Gastroesophageal sphincter (tissue), 4 donors: Measurements from ENCODE around the gene CAMSAP1. TPM values are rescaled to one million over a fixed set of nuclear protein-coding genes. Genes with fewer than 3 reads are reported as not detected.
"Not testable (repeated sequence)": the region's sequence is repeated elsewhere in the genome, so short reads cannot be mapped to it uniquely, and the experiment has no call there.

Experiments
- ATAC-seq: fragments of 150-250 bp; one replicate; pipeline ENCODE4 v1.9.1; 2016; ENCODE audit warnings: mild to moderate bottlenecking, moderate library complexity
- H3K27ac ChIP-seq, 4 donors: fragments of 200-600 bp; sonication (generic) in 3 of 4; 1 replicate in 3 of 4; 2 replicates in 1 of 4; pipeline ENCODE4 v1.5.1; 2016 to 2019
- H3K27me3 ChIP-seq: fragments of 200-600 bp; sonication (generic); one replicate; pipeline ENCODE4 v1.5.1; 2019
- H3K36me3 ChIP-seq, 2 donors: fragments of 200-600 bp; sonication (generic); one replicate each; pipeline ENCODE4 v1.5.1; 2019; ENCODE audit warnings: control low read depth in 1 of 2
- H3K4me1 ChIP-seq, 3 donors: fragments of 200-600 bp; sonication (generic); 1 replicate in 2 of 3; 2 replicates in 1 of 3; pipeline ENCODE4 v1.5.1; 2016 to 2019; ENCODE audit warnings: control low read depth in 2 of 3
- H3K4me3 ChIP-seq, 2 donors: fragments of 200-600 bp; sonication (generic); one replicate each; pipeline ENCODE4 v1.5.1; 2019; ENCODE audit warnings: mild to moderate bottlenecking in 1 of 2, moderate library complexity in 1 of 2
- H3K9me3 ChIP-seq, 3 donors: fragments of 200-600 bp; sonication (generic); one replicate each; pipeline ENCODE4 v1.5.1; 2017 to 2019; ENCODE audit warnings: control low read depth in 2 of 3
- EP300 ChIP-seq: sonication (generic); formaldehyde crosslinking; IDR thresholded peaks from one replicate; pipeline ENCODE4 v1.6.1; 2017; ENCODE audit warnings: antibody characterized with exemption, mild to moderate bottlenecking
- POLR2A ChIP-seq, 2 donors: fragments of 450-650 bp; IDR thresholded peaks; one replicate each; pipeline ENCODE4 v1.6.1; 2017; ENCODE audit warnings: antibody characterized with exemption in 2 of 2, mild to moderate bottlenecking in 2 of 2, moderate library complexity in 1 of 2
- POLR2AphosphoS5 ChIP-seq: sonication (generic); formaldehyde crosslinking; IDR thresholded peaks from one replicate; pipeline ENCODE4 v1.6.1; 2017; ENCODE audit warnings: antibody characterized with exemption
- WGBS, 2 donors: methylation state at CpG; one replicate each; pipeline ENCODE4 v1.1.5; 2018; ENCODE audit warnings: low coverage in 1 of 2; 5-methylcytosine and 5-hydroxymethylcytosine counted together
- total RNA-seq, 4 donors: library from RNA; depleted of rRNA; stranded (reverse); fragments of >200 nt; gene quantifications; one replicate each; pipeline ENCODE4 v1.1.0, GENCODE V29; 2016
- TF ChIP-seq, protein P1 (sequence below), 4 experiments: fragments of 200-600 bp in 2 of 4; fragments of 450-650 bp in 2 of 4; sonication (generic) in 1 of 4; IDR thresholded peaks; one replicate each; pipeline ENCODE4 v1.5.1; 2017 to 2019; ENCODE audit warnings: antibody characterized with exemption in 4 of 4, mild to moderate bottlenecking in 2 of 4, moderate library complexity in 2 of 4

Gene CAMSAP1
- total RNA-seq, 4 donors from 2014 or later: 27.5 to 49.2 (median 28.2) TPM

DNA sequence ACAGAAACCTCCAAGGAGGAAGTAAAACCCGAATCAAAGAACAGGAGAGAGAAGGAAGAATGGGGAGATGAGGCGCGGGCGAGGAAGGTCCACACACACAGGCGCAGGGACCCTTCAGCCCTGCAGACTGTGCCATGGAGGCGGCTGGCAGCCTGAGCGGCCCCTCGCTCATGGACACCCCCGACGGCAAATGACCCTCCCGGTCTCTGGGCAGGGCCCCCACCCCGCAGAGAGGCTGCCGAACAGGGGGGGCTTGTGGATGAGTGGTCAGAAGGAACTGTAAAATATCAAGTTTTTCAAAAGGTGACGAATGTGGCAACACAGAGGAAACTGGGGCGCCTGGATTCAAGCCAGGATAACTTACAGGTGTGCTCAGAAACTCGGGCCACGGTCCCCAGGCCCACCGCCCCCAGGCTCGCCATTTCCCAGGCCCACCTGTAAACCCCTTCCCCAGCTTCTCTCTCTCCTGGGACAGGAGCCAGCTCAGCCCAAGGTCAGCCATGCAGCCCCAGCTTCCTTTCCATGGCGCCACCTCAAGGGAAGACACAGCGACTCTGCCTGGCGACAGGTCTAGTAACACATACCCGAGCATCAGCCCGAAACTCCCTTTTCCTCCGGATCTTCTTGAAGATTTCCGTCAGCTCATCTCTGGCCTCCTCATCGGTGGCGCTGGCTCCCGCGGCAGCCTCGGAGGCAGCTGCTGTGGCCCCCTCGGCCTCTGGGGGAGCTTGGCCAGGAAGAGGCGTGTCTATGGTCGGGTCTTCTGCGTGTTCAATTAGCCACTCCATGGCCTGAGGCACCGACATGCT is 37.3 kb upstream of the CAMSAP1 start:
- Histone ChIP-seq H3K36me3 (peaks cover 0 to 99% of the 10 kb centered on the region in 2 donors), H3K27me3 (no peaks in the 10 kb centered on the region), H3K27ac (no peak overlapping the region), H3K4me3 (no peak overlapping the region), H3K9me3 (no peaks in the 10 kb centered on the region), H3K4me1 (peaks cover 0 to 7% (median 0%) of the 10 kb centered on the region in 3 donors)
- TF ChIP-seq, protein P1, sequence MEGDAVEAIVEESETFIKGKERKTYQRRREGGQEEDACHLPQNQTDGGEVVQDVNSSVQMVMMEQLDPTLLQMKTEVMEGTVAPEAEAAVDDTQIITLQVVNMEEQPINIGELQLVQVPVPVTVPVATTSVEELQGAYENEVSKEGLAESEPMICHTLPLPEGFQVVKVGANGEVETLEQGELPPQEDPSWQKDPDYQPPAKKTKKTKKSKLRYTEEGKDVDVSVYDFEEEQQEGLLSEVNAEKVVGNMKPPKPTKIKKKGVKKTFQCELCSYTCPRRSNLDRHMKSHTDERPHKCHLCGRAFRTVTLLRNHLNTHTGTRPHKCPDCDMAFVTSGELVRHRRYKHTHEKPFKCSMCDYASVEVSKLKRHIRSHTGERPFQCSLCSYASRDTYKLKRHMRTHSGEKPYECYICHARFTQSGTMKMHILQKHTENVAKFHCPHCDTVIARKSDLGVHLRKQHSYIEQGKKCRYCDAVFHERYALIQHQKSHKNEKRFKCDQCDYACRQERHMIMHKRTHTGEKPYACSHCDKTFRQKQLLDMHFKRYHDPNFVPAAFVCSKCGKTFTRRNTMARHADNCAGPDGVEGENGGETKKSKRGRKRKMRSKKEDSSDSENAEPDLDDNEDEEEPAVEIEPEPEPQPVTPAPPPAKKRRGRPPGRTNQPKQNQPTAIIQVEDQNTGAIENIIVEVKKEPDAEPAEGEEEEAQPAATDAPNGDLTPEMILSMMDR (IDR thresholded peaks at IDR 0.05): no peak
- no peak for TF ChIP-seq POLR2A (IDR thresholded peaks at IDR 0.05)
- TF ChIP-seq EP300: no peak
- no peak for ATAC-seq
- WGBS, 2 donors: 77% methylated on average over 7 of the region's 36 CpGs; no CpG with 5 or more reads in 1 of the 2 donors

DNA sequence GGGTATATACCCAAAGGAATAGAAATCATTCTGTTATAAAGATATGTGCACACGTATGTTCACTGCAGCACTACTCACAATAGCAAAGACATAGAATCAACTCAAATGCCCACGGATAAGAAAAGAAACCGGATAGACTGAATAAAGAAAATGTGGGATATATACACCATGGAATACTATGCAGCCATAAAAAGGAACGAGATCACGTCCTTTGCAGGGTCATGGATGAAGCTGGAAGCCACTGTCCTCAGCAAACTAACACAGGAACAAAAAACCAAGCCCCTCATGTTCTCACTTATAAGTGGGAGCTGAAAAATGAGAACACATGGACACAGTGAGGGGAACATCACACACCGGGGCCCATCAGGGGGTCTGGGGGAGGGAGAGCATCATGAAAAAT is 36.3 kb upstream of the CAMSAP1 start:
- not testable (repeated sequence) for H3K27me3 ChIP-seq, ATAC-seq, H3K9me3 ChIP-seq, H3K4me3 ChIP-seq, H3K4me1 ChIP-seq, H3K27ac ChIP-seq
- WGBS, 2 donors: 85 to 93% methylated on average over 4 to 6 of the region's 6 CpGs
- H3K36me3 ChIP-seq: peaks cover 0 to 100% of the 10 kb centered on the region in 2 donors

DNA sequence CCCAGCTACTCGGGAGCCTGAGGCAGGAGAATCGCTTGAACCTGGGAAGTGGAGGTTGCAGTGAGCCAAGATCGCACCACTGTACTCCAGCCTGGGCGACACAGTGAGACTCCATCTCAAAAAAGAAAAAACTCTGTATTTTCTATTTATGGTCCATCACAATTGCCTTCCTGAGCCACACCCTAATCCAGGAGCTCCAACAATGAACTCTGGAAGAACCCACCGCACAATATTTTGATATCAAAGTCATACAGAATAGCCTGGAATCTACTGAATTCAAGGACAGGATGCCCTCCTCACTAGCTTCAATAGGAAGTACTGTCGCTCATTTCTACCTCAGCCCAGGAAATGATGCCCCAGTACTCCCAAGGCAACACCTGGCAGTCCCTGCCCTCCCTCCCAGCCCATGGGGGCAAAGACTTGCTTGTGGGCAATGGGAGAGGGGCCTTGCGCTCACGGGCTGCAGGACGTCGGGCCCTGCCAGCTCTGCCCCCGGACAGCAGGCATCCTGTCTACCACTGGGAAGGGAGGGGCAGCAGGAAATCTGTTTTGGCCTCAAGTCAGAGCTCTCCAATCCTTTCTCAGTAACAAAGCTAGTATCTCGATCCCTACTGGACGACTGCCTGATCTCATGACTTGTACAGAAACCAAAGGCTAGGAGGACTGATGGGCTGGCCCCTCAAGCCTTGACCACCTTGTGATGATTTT is 34.1 kb upstream of the CAMSAP1 start:
- peaks cover 0 to 7% (median 0%) of the 10 kb centered on the region in 3 donors for H3K4me1 ChIP-seq
- no peak overlapping the region for H3K4me3 ChIP-seq
- no peak for ATAC-seq
- WGBS, 2 donors: 53 to 93% methylated on average over 2 to 3 of the region's 13 CpGs
- TF ChIP-seq POLR2AphosphoS5 (no peak), POLR2A (IDR thresholded peaks at IDR 0.05) (no peak)
- peaks cover 0 to 6% (median 0%) of the 10 kb centered on the region in 3 donors for H3K9me3 ChIP-seq
- H3K36me3 ChIP-seq: peaks cover 0 to 100% of the 10 kb centered on the region in 2 donors
- no peaks in the 10 kb centered on the region for H3K27me3 ChIP-seq
- peak overlapping the region in 2 of 4 donors; percentile 15 to 44 for H3K27ac ChIP-seq

DNA sequence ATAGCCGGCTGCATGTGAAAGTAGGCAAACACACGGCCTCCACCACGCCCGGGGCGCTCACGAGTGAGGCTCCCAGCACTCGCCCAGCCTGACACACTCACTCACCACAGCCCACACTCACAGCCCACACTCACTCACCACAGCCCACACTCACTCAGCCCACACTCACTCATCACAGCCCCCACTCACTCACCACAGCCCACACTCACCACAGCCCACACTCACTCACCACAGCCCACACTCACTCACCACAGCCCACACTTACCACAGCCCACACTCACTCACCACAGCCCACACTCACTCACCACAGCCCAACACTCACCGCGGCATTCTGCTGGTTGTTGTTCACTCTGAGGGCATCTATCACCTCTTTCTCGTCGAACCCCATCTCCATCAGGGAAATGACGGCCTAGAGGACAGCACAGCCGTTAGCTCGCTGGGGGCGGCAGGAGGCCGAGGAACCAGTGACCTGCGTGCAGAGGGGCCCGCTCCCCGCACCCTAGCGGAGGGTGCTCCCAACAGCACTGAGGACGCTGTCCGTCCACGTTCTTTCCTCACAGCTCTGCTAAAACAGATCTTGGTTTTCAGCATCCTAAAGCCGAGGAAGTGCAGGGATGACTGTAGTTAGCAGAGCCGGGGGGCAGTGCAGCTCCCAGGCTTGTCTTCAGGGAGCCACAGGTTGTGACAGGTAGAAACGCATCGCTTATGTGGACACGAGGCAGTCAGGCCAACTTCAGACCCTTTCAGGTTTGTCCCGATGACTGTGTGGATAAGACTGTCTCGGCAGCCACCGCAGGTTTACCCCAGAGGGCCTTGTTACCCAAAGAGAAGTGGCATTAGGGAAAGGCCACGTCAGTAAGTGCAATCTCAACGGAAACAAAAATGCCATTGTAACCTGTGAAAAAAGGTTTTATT is 32.3 kb upstream of the CAMSAP1 start:
- Histone ChIP-seq H3K27ac (no peak overlapping the region), H3K4me3 (no peak overlapping the region), H3K27me3 (no peaks in the 10 kb centered on the region), H3K4me1 (peaks cover 0 to 7% (median 0%) of the 10 kb centered on the region in 3 donors), H3K9me3 (peaks cover 0 to 7% (median 0%) of the 10 kb centered on the region in 3 donors), H3K36me3 (peaks cover 0 to 100% of the 10 kb centered on the region in 2 donors)
- 83 to 89% methylated on average over 12 to 18 of the region's 33 CpGs for WGBS, 2 donors
- TF ChIP-seq, protein P1 (IDR thresholded peaks at IDR 0.05): no peak
- no peak for TF ChIP-seq POLR2A (IDR thresholded peaks at IDR 0.05)
- TF ChIP-seq EP300: no peak
- TF ChIP-seq POLR2AphosphoS5: no peak
- no peak for ATAC-seq

DNA sequence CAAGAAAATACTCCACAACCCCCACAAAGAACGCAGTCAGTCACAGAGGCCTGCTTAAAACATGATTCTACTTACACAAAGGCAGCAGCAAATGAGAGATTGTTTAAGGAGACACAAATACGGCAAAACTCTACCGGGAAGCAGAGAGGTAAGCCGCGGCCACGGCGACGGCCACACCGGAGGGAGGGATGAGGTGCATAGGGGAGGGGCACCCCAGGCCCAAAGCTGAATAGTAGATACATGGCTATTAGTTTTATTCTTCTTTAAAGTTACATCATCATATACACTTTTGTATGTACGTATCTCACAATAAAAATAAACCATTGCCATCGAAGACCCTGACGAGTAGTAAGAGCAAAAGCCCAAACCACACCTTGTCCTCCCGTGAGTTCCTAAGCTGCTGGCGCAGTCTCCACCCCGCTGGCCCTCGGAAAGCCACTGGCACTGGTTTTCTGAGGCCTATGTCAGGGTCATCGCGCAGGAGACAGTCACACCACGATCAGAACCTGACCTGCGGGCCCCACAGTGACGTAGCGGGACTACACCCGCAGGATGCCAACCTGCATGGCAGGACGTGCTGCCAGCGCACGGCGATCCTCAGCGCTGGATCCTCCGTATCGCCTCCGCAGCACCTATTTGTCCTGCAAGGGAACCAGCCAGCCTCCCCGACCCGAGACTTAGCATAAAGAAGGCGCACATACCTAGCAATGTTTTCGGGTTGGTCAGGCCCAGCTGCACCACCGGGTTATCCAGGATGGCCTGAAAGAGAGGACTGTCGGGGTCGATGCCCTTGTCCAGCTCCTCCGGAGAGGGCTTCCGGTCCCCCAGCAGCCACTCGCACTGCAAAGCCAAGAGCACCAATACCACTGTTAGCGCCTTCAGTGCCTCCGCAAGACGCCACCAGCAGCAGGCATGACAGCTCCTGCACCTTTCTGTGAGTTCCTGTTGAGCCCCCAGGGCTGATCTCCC is 30.5 kb upstream of the CAMSAP1 start:
- H3K36me3 ChIP-seq: peaks cover 0 to 100% of the 10 kb centered on the region in 2 donors
- no peaks in the 10 kb centered on the region for H3K27me3 ChIP-seq
- H3K9me3 ChIP-seq: peaks cover 0 to 7% (median 0%) of the 10 kb centered on the region in 3 donors

More for the DNA sequence above, 30.5 kb upstream of the CAMSAP1 start:
- TF ChIP-seq, protein P1 (IDR thresholded peaks at IDR 0.05): no peak
- TF ChIP-seq EP300 (no peak), POLR2A (IDR thresholded peaks at IDR 0.05) (no peak), POLR2AphosphoS5 (no peak)
- H3K4me1 ChIP-seq: peaks cover 0 to 7% (median 0%) of the 10 kb centered on the region in 3 donors
- H3K4me3 ChIP-seq: no peak overlapping the region
- WGBS, 2 donors: 89 to 95% methylated on average over 13 to 18 of the region's 44 CpGs
- ATAC-seq: no peak
- no peak overlapping the region for H3K27ac ChIP-seq
